ENCODE data around the gene ENDOD1.
"Not testable (repeated sequence)": the region's sequence is repeated elsewhere in the genome, so short reads cannot be mapped to it uniquely, and the experiment has no call there.

DNA sequence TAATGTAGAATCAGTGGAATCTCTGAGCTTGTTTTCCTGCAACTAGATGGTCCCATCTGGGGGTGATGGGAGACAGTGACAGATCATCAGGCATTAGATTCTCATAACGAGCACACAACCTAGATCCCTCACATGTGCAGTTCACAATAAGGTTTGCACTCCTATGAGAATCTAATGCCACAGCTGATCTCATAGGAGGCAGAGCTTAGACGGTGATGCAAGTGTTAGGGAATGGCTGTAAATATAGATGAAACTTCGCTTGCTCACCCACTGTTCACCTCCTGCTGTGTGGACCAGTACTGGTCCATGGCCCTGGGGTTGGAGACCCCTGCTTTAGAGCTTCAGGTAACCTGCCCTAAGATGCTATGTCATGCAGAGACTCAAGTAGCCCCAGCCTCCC, 21.8 kb downstream of the ENDOD1 start:
- TF ChIP-seq, protein P1, sequence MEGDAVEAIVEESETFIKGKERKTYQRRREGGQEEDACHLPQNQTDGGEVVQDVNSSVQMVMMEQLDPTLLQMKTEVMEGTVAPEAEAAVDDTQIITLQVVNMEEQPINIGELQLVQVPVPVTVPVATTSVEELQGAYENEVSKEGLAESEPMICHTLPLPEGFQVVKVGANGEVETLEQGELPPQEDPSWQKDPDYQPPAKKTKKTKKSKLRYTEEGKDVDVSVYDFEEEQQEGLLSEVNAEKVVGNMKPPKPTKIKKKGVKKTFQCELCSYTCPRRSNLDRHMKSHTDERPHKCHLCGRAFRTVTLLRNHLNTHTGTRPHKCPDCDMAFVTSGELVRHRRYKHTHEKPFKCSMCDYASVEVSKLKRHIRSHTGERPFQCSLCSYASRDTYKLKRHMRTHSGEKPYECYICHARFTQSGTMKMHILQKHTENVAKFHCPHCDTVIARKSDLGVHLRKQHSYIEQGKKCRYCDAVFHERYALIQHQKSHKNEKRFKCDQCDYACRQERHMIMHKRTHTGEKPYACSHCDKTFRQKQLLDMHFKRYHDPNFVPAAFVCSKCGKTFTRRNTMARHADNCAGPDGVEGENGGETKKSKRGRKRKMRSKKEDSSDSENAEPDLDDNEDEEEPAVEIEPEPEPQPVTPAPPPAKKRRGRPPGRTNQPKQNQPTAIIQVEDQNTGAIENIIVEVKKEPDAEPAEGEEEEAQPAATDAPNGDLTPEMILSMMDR (IDR thresholded peaks at IDR 0.05): not testable (repeated sequence)
- TF ChIP-seq POLR2AphosphoS5 (IDR thresholded peaks at IDR 0.05; ENCODE audit: insufficient read depth in 1 of 2, low read depth in 1 of 2); POLR2A (IDR thresholded peaks at IDR 0.05): not testable (repeated sequence)

Measured in vagina (tissue), 2 donors.